DMS79 (cell line): ENCODE measurements around the gene AIMP1.
"Not testable (repeated sequence)": the region's sequence is repeated elsewhere in the genome, so short reads cannot be mapped to it uniquely, and the experiment has no call there.

Experiments
- DNase-seq: peaks from one replicate; lab custom pipeline; 2025; lab: John Stamatoyannopoulos, UW

The AIMP1 gene

DNA sequence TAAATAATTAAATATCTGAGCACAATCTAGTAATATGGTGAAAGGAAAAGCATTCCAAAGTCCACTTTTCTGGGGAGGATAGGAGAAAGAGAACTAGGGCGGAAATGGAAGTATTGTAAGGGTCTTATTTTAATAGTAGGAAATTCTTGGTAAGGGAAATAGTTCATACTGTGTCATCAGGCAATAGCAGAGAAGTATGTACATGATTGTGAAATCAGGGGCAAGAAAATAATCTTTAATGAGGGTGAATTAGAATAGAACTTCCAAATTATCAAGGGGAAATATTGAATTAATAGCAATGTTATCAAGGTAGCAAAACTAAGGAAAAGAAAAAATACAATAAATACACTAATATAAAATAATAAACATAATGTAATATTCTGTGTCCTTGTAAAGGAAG is 37.4 kb downstream of the AIMP1 start:
- DNase-seq = no peak

DNA sequence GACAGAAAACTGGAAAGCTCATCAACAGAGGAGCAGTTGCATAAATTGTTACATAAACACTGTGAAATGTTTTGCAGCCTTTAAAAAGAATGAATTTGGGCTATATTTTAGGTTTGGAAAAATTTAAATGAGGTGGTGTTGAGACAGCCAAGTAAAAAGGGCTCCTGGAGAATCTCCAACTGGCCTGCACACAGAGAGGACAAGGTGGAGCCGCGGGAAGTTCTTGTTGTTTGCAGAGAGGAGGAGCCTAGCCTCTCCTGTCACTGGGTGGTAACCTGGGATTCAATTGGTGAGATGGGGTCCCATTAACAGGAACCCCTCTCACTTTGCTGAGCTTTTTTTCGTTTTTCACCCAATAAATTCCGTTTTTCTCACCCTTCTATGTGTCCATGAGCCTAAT is 38.8 kb downstream of the AIMP1 start:
- DNase-seq = no peak

DNA sequence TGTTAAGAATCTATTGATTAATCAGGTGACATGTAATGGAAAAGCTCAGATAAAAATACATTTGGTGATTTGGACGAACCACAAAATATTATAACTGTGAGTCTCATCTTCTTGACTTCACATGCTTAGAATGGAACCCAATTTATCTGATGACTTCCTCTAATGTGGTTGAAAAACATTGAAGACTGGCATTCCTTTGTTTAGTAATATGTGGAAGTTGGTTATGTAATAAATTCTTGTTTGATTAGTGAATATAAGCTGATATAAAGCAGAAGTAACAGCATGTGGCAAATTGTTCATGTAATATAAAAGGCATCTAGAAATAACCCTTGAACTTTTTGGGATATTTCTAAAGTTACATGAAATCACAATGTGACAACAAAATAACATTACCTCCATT is 42.5 kb downstream of the AIMP1 start:
- DNase-seq = no peak

DNA sequence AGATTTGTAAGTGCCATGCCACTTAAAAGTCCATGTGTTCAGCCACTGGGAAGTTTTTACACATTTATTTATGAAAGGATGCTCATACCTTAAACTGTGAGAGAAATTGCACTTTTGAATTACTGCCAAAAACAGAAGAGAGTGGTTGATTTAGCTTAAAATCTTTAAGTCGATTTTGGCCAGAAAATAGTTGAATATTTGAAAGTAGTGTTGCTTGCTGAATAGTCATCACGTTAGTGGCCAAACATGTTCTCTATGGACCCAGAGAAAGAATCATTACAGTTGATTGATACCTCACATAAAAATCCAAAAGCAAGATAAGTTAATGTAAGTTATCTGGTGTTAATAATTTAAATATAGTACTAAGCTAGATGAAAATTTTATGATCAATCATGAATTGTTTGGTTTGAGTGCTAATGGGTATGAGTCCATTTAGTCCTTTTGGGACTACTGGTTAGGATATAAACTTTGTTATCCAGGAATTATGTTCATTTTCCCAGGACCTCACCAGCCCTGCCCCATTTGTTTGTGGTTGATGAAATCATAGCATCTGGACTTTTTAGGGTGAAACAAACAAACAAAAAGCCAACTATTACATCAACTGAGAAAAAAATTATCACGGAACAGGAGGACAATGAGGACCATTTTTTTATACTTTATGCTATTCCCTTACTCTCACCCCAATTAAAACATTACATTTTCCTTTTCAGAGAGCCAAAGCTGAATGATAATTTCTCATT is 45.9 kb downstream of the AIMP1 start:
- DNase-seq = no peak

DNA sequence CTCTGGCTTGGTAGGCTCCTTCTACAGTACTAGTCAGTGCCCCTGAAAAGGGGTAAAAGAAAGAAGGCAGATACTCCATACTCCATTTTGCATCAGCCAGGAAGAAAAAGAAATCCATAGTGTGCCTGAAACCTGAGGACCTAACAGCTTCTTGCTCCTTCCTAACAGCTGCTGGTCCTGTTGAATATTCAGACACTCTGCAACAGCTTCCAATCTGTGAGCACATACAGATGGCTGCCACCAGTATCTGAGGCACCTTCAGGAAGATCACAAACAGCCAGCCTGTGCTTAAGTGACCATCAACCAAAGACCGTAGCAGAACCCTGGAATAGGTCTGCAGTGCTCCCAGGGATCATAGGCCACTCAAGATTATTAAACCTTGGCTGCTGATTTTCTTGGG is 47.9 kb downstream of the AIMP1 start:
- no peak for DNase-seq

DNA sequence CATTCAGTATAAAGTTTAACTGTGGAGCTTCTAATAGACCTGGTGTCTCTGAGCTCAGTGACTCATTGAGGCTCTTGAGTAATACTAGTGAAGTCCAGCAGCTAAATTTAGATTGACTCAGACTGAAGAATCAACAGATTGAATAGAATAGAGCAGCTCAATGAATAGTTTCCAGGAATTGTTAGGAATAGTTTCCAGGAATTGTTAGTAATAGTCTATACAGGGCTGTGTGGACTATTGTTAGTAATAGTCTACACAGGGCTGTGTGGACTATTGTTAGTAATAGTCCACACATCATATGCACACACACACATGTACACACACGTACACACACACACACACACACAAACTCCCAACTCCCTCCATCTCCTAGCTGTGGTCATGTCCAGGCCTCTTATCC is 49.3 kb downstream of the AIMP1 start:
- DNase-seq = no peak

DNA sequence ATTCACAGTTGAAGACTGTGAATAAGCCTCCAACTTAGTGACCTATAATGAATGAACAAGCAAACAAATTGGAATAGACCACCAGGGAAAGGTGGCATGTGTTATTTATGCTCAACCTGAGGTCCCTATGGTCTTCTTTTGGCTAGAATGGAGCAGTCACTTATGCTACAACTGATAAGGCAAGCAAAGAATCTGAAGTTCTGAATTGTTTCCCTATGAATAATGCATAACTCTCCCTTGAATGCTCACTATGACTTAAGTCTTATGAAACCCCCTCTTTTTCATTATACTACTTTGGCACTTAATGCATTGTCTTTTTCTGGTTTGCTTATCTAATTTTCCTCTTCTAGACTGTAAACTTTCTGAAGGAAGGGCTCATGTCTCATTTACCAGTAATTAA is 49.7 kb downstream of the AIMP1 start:
- no peak for DNase-seq

DNA sequence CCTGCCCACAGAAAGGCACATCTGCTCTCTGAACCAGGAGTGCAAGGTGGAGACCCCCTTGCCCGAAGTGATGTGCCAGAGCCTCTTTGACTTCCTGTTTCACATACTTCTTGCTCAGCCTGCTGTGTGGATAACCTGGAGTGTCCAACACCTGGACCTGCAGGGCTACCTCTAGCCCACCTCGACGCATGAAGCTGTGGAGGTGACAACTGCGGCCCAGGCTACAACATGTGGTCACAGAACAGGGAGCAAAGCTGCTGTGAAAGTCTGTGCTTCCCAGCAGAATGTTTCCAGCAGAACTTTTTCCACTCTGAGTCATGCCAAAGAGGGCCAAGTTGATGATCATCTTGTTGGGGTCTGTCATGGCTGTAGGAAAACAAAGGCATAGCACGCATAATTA is 50.7 kb downstream of the AIMP1 start:
- DNase-seq = no peak

DNA sequence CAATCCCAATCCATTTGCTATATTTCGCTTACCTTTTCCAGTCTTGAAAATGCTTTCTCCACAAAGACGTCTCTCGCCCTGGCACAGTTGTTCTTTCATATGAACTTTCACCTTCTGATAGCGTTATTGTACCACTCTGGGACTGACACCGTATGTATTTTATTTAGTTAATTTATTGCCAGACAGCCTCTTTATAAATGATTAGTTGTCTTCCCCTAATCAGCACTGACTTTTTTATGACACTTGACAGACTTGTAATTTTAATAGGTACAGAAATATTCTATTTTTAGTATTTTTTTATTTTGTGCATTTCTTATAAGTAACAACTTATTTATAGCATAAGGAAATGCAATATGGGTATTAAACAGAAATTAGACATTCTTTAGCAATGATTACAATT is 52.3 kb downstream of the AIMP1 start, which contains the start of gene GIMD1:
TSS of gene GIMD1 (minus strand) at position 101 of the 400 bp plus-strand sequence. CDS start 1,343 bp downstream, outside the sequence.
- no peak for DNase-seq

DNA sequence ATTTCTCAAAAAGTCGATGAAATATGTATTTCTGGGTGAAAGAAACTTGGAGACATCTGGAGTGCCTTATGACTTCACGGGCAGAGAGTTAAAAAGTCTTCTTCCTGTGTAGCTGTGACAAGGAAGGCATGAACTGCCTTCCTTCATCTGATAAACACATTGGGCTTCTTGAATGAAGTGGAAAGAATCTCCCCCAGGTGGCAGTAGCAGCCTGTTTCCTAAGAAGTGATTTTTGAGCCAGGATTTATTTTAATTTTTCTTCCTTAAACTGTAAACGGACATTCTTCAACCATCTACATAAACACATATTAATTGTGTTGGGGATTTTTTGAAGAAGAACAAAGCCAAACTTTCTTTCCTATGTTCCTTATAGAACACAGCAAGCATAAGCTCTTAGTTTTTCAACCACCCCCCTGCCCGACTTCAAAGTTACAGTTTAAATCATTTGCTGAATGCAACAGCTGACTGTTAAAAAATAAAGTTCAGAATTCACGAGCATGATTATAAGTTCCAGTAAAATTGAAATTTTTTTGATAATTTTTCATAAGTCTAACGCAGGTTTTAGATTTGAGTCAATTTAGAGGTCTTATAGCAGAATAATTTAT is 53.2 kb downstream of the AIMP1 start:
- no peak for DNase-seq

DNA sequence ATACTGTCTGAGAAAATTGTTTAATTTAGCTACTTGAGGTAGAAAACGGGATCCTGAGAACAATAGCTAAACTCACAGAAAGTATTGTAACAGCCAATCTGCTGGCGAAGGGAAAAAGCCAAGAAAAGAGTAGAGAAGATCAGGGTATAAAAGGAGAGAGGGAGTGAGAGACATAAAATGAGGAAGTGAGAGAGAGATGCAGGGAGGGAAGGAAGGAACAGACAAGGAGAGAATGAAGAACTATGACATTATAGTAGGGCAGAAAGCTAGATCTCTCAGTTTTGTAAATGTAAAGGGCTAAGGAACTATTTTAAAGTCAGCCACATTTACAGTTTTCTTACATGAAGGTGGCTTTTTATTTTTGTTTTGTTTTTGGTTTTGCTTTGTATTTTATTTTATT is 53.9 kb downstream of the AIMP1 start:
- DNase-seq = no peak

DNA sequence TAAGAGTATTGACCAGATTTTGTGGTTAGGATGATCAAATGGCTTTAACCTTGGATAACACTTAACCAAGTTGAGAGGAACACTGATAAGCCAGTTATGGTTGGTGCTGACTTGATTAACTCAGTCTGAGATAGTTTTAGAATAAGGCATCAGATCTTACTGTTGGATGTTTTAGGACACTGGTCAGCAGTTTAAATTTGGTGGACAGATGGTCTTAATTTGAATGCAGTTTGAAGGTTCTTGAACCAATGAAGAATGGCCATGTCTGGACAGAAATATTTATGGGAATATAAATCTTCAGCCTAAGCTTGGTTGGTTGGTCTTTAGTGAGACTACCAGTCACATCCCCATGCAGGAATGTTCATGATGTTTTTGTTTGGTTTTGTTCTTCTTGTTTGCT is 54.8 kb downstream of the AIMP1 start:
- DNase-seq = no peak

DNA sequence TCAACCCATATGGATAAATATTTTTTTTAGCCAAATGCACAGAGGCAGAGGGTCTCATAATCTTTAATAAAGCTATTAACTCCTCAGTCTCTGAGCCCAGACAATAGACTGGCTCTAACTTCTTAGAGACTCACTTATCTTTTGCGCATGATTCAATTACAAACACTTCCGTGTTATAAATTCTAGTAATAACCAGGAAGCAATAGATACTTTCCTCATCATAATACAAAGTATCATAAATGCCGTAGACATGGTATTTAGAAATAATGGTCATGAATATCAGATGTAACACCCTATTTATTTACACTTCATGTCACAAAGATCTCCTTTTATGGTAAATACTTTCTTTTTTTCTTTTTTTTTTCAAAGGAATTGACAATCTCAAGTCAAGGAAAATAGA is 56.7 kb downstream of the AIMP1 start:
- DNase-seq = no peak

DNA sequence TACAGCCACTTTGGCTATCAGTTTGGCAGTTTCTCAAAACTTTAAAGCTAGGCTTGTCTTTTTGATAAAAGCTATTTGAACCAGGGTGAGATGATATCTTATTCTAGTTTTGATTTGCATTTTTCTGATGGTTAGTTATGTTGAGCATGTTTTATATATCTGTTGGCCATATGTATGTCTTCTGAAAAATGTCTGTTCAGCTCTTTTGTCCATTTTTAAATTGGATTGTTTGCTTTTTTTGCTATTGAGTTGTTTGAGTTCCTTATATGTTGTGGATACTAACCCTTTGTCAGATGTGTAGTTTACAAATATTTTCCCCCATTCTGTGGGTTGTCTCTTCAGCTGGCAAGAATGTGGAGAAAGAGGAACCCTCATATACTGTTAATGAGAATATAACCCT is 63.8 kb downstream of the AIMP1 start:
- DNase-seq = no peak

DNA sequence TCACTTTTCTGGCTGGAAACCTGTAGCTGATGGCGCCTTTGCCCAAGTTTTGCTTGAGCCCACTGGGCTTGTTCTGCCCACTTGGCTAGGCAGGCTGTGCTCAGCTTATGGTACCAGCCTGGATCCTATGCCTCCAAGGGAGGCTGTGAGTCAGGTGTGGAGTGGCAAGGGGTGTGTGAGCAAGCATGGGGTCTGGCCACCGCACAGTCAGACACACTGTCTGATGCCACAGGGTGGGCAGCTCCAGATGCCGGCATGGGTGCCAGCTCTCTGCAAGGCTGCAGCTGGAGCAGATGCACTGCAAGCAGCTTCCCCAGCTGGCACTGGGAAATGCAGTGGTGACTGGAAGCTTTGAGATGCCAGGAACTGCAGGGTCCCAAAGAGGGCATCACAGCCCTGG is 68.5 kb downstream of the AIMP1 start:
- DNase-seq = no peak

DNA sequence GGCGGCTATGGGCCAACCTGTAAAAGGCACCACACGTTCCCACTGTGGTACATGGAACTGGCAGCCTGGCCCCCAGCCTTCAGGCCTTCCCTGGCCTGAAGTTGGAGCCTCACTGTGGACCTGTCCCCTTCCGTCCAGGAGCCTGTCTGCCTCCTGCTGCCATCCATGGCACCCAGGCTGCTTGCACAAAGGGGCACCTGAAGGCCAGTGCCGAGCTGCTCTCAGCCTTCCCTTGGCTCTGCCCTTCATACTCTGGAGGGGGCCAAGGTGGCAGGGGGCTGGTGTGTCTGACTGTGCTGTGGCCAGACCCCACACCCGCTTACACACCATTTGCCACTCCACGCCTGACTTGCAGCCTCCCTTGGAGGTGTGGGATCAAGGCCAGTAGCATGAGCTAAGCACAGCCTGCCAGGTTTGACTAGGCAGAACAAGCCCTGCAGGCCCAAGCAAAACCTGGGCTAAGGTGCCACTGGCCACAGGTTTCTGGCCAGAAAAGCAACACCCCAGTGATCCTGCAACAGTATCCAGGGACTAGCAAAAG is 69.6 kb downstream of the AIMP1 start:
- DNase-seq = no peak

DNA sequence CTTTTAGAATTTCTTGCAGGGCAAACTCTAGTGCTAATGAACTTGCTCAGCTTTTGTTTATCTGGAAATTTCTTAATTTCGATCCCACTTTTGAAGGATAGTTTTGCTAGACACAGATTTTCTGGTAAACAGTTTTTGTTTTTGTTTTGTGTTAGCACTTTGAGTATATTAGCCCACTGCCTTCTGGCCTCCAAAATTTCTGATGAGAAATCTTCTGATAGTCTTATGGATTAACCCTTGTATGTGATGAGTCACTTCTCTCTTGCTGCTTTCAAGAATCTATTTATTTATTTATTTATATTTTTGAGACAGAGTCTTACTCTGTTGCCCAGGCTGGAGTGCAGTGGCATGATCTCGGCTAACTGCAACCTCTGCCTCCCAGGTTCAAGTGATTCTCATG is 79.2 kb downstream of the AIMP1 start:
- no peak for DNase-seq

DNA sequence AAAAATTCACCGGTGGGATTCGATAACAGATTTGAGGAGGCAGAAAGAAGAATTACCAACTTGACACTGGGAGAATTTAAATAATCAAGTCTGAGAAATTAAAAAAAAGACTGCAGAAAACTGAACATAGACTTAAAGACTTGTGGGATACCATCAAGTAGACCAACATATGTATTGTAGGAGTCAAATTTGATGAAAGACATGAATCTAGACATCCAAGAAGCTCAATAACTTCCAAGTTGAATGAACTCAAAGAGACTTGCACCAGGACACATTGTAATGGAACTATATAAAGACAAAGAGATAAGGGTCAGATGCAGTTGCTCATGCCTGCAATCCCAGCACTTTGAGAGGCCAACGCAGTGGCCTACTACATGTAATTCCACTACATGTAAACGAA is 82.5 kb downstream of the AIMP1 start:
- DNase-seq = not testable (repeated sequence)
